ENCODE results near the gene CASK.
"Not testable (repeated sequence)": the region's sequence is repeated elsewhere in the genome, so short reads cannot be mapped to it uniquely, and the experiment has no call there.

CASK gene

DNA sequence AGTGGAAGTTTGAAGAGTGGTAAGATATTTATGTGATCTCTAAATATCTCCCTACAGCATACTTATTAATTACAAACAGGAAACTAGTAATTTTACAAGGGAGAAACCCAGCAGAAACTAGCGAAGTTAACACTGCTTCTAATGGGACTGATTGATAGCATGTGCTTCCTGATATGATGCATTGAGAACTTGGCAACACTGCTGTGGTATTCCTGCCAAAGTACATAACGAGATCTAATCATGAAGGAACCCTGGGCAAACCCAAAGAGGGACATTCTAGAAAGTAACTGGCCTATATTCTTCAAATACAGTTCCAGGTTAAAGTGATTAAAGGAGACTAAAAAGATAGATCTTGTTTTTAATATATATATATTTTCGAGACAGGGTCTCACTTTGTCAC is 239.2 kb downstream of the CASK start:
- Histone ChIP-seq H3K36me3 (ENCODE audit: control insufficient read depth, insufficient read depth, low read length) (no peaks in the 10 kb centered on the region), H3K4ac (ENCODE audit: low read depth, low read length) (no peak overlapping the region), H3K27ac (ENCODE audit: low read depth, low read length) (no peak overlapping the region), H3K23ac (ENCODE audit: low read length) (no peak overlapping the region), H4K8ac (ENCODE audit: low read depth, low read length) (no peak overlapping the region), H2BK5ac (ENCODE audit: low read length) (no peak overlapping the region), H3K18ac (ENCODE audit: low read length) (no peak overlapping the region), H3K79me2 (ENCODE audit: control insufficient read depth, insufficient read depth, low read length) (no peaks in the 10 kb centered on the region), H2BK120ac (ENCODE audit: low read depth, low read length) (no peak overlapping the region), H2AK5ac (ENCODE audit: low read length) (no peak overlapping the region), H3K4me2 (ENCODE audit: low read length) (no peak overlapping the region), H3K4me3 (ENCODE audit: low read length) (no peak overlapping the region), H2BK15ac (replicated peaks; ENCODE audit: low read depth) (no peak overlapping the region), H3K79me1 (ENCODE audit: low read length) (no peaks in the 10 kb centered on the region), H3K9ac (ENCODE audit: low read length) (no peak overlapping the region), H3K27me3 (ENCODE audit: insufficient read depth, low read length, poor library complexity) (no peaks in the 10 kb centered on the region), H3K4me1 (ENCODE audit: control insufficient read depth, low read depth, low read length) (no peaks in the 10 kb centered on the region), H4K5ac (ENCODE audit: low read length) (no peak overlapping the region), H3K56ac (ENCODE audit: low read length) (no peak overlapping the region)
- WGBS (ENCODE audit: extremely low coverage, insufficient coverage, low lambda C conversion rate), result no CpG with 5 or more reads among the region's 3 CpGs
- no peak for DNase-seq

DNA sequence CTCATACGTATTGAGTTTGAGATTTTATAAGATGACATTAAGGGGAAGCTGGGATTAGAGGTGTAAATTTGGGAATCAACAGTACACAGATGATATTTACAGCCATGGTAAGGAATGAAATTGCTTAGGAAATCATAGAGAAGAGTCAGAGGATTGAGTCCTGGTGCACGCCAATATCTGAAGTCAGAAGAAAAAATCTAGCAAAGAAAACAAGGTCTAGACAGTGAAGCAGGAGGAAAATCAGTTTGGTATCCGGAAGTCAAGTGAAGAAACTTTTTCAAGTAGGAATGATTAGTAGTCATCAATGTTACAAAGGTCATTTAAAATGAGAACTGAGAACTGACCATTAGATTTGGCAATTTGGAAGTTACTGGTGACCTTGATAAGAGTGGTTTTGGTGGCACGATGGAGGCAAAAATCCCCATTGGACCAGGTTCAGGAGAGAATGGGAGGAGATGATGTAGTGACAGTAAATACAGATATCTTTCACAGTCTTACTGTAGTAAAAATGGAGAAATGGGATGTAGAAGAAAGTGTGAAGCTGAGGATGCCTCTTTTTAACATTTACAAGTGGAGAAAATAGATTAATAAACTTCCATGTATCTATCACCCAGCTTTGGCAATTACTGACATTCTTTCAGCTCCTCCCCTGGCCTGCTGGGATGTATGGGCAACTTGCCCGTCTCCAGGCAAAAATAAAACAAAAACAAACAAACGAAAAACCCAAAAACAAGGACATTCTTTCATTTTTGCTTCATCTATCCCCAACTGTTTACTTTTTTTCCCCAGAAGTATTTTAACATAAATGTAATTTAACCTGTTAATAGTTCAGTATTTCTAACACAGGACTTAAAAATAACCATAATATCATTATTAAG is 245.9 kb downstream of the CASK start:
- no peak overlapping the region for H3K23ac ChIP-seq (ENCODE audit: low read length)
- no peak overlapping the region for H4K8ac ChIP-seq (ENCODE audit: low read depth, low read length)
- no peak overlapping the region for H2BK120ac ChIP-seq (ENCODE audit: low read depth, low read length)
- H3K4ac ChIP-seq (ENCODE audit: low read depth, low read length), result no peak overlapping the region
- H3K56ac ChIP-seq (ENCODE audit: low read length), result no peak overlapping the region
- H3K27me3 ChIP-seq (ENCODE audit: insufficient read depth, low read length, poor library complexity), result no peaks in the 10 kb centered on the region
- H3K4me3 ChIP-seq (ENCODE audit: low read length), result no peak overlapping the region
- H3K36me3 ChIP-seq (ENCODE audit: control insufficient read depth, insufficient read depth, low read length), result no peaks in the 10 kb centered on the region
- H2AK5ac ChIP-seq (ENCODE audit: low read length), result no peak overlapping the region
- no peaks in the 10 kb centered on the region for H3K79me2 ChIP-seq (ENCODE audit: control insufficient read depth, insufficient read depth, low read length)
- H3K4me2 ChIP-seq (ENCODE audit: low read length), result no peak overlapping the region
- H4K5ac ChIP-seq (ENCODE audit: low read length), result no peak overlapping the region
- H3K9ac ChIP-seq (ENCODE audit: low read length), result no peak overlapping the region
- WGBS (ENCODE audit: extremely low coverage, insufficient coverage, low lambda C conversion rate), result 100% methylated on average over 1 of the region's 6 CpGs
- no peak overlapping the region for H2BK5ac ChIP-seq (ENCODE audit: low read length)
- no peak overlapping the region for H3K18ac ChIP-seq (ENCODE audit: low read length)
- no peaks in the 10 kb centered on the region for H3K4me1 ChIP-seq (ENCODE audit: control insufficient read depth, low read depth, low read length)
- H3K79me1 ChIP-seq (ENCODE audit: low read length), result no peaks in the 10 kb centered on the region
- H3K27ac ChIP-seq (ENCODE audit: low read depth, low read length), result no peak overlapping the region
- no peak for DNase-seq
- no peak overlapping the region for H2BK15ac ChIP-seq (replicated peaks; ENCODE audit: low read depth)

DNA sequence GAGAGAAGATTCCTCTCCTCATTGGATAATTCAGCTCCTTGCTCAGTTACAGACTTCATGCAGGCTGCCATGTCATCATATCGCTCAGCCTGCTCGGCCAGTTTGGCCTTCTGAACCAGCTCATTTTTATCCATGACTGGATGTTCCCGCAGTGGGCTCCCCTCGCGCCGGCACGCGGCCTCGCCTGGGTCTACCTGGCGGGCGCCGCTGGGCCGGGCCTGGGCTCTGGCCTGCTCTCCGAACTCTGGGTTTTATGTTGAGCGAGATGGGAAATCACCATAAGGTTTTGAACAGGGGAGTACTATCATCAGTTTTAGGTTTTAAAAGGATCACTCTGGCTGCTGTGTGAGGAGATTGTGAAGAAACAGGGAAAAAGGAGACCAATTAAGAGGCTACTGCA is 247.0 kb downstream of the CASK start:
- H3K23ac ChIP-seq (ENCODE audit: low read length); DNase-seq; H3K4me1 ChIP-seq (ENCODE audit: control insufficient read depth, low read depth, low read length); H3K79me1 ChIP-seq (ENCODE audit: low read length); H3K36me3 ChIP-seq (ENCODE audit: control insufficient read depth, insufficient read depth, low read length); H3K4me2 ChIP-seq (ENCODE audit: low read length); H3K9ac ChIP-seq (ENCODE audit: low read length); H3K27me3 ChIP-seq (ENCODE audit: insufficient read depth, low read length, poor library complexity); H3K56ac ChIP-seq (ENCODE audit: low read length); H3K4me3 ChIP-seq (ENCODE audit: low read length); H3K27ac ChIP-seq (ENCODE audit: low read depth, low read length); H4K8ac ChIP-seq (ENCODE audit: low read depth, low read length); H3K79me2 ChIP-seq (ENCODE audit: control insufficient read depth, insufficient read depth, low read length); H2BK120ac ChIP-seq (ENCODE audit: low read depth, low read length); H2BK15ac ChIP-seq (replicated peaks; ENCODE audit: low read depth); H4K5ac ChIP-seq (ENCODE audit: low read length); H3K4ac ChIP-seq (ENCODE audit: low read depth, low read length); H2BK5ac ChIP-seq (ENCODE audit: low read length); H2AK5ac ChIP-seq (ENCODE audit: low read length); H3K18ac ChIP-seq (ENCODE audit: low read length): not testable (repeated sequence)
- no CpG with 5 or more reads among the region's 15 CpGs for WGBS (ENCODE audit: extremely low coverage, insufficient coverage, low lambda C conversion rate)

DNA sequence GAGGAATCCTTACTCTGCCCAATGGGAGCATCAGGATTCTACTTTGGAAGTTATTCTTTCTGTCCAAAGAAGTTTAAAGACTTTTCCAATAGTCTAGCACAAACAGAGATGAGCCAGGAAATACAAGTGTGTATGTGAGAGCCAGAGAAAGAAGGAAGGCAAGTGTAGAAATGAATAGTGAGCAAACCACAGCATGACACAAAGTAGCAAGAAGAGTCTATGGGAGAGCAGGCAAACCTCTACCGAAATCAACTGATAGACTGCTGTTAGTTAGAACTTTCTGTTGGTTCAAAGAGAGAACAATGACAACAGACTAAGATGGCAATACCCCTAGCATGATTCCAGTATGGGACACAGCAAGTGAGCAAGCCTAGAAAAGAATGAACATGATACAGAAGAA is 250.7 kb downstream of the CASK start:
- H3K56ac ChIP-seq (ENCODE audit: low read length), result no peak overlapping the region
- H3K9ac ChIP-seq (ENCODE audit: low read length), result no peak overlapping the region
- H3K79me2 ChIP-seq (ENCODE audit: control insufficient read depth, insufficient read depth, low read length), result no peaks in the 10 kb centered on the region
- no peaks in the 10 kb centered on the region for H3K79me1 ChIP-seq (ENCODE audit: low read length)
- no peak overlapping the region for H2AK5ac ChIP-seq (ENCODE audit: low read length)
- H3K27me3 ChIP-seq (ENCODE audit: insufficient read depth, low read length, poor library complexity), result no peaks in the 10 kb centered on the region
- no peak overlapping the region for H3K4me3 ChIP-seq (ENCODE audit: low read length)
- no peak overlapping the region for H2BK15ac ChIP-seq (replicated peaks; ENCODE audit: low read depth)
- WGBS (ENCODE audit: extremely low coverage, insufficient coverage, low lambda C conversion rate), result no CpG with 5 or more reads among the region's 1 CpG
- no peak overlapping the region for H3K23ac ChIP-seq (ENCODE audit: low read length)
- no peak overlapping the region for H3K4me2 ChIP-seq (ENCODE audit: low read length)
- H2BK5ac ChIP-seq (ENCODE audit: low read length), result no peak overlapping the region
- no peak for DNase-seq
- no peaks in the 10 kb centered on the region for H3K36me3 ChIP-seq (ENCODE audit: control insufficient read depth, insufficient read depth, low read length)
- H3K27ac ChIP-seq (ENCODE audit: low read depth, low read length), result no peak overlapping the region
- H3K4me1 ChIP-seq (ENCODE audit: control insufficient read depth, low read depth, low read length), result no peaks in the 10 kb centered on the region
- H3K4ac ChIP-seq (ENCODE audit: low read depth, low read length), result no peak overlapping the region
- H2BK120ac ChIP-seq (ENCODE audit: low read depth, low read length), result no peak overlapping the region
- no peak overlapping the region for H4K8ac ChIP-seq (ENCODE audit: low read depth, low read length)
- H3K18ac ChIP-seq (ENCODE audit: low read length), result no peak overlapping the region
- no peak overlapping the region for H4K5ac ChIP-seq (ENCODE audit: low read length)

DNA sequence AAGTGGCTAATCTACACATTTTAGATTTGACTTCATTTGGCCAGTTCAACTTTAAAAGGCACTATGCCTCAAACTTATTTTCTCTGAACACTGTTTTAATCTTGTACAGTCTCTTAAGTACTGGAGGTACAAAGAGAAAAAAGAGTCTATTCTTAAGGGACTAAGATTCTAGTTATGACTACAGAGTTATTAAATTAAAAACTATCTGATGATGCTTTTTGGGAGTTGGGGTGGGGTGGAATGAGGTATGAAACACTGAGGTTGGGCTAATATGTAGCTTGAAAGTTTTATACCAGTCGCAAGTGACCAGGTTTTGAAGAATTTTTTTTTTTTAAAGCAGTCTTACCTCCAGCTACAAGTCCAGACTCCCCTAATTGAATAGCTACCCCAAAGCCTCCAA is 252.3 kb downstream of the CASK start:
- Histone ChIP-seq H3K4ac (ENCODE audit: low read depth, low read length) (no peak overlapping the region), H3K9ac (ENCODE audit: low read length) (no peak overlapping the region), H3K18ac (ENCODE audit: low read length) (no peak overlapping the region), H4K8ac (ENCODE audit: low read depth, low read length) (no peak overlapping the region), H2BK5ac (ENCODE audit: low read length) (no peak overlapping the region), H3K36me3 (ENCODE audit: control insufficient read depth, insufficient read depth, low read length) (no peaks in the 10 kb centered on the region), H2BK120ac (ENCODE audit: low read depth, low read length) (no peak overlapping the region), H3K27me3 (ENCODE audit: insufficient read depth, low read length, poor library complexity) (no peaks in the 10 kb centered on the region), H2AK5ac (ENCODE audit: low read length) (no peak overlapping the region), H3K23ac (ENCODE audit: low read length) (no peak overlapping the region), H3K4me2 (ENCODE audit: low read length) (no peak overlapping the region), H3K79me2 (ENCODE audit: control insufficient read depth, insufficient read depth, low read length) (no peaks in the 10 kb centered on the region), H2BK15ac (replicated peaks; ENCODE audit: low read depth) (no peak overlapping the region), H3K4me3 (ENCODE audit: low read length) (no peak overlapping the region), H3K27ac (ENCODE audit: low read depth, low read length) (no peak overlapping the region), H3K4me1 (ENCODE audit: control insufficient read depth, low read depth, low read length) (no peaks in the 10 kb centered on the region), H3K79me1 (ENCODE audit: low read length) (no peaks in the 10 kb centered on the region), H4K5ac (ENCODE audit: low read length) (no peak overlapping the region), H3K56ac (ENCODE audit: low read length) (no peak overlapping the region)
- DNase-seq, result no peak
- no CpG with 5 or more reads among the region's 1 CpG for WGBS (ENCODE audit: extremely low coverage, insufficient coverage, low lambda C conversion rate)

DNA sequence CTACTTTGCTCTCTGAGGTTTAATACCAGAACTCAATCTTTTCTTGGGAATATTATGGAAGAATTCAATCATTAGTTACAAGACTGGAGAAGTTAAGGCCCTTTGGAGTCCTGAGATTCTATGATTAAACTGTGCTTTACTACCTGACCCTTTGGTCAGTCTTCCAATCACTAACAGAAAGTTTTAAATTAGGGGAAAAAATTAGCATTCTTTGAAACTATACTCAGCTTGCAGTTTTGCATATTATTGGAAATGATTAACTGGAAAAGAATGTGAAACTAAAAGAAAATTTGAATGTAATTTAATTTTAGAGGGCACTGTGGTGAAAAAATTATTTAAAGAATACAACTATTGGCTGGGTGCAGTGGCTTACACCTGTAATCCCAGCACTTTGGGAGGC is 253.2 kb downstream of the CASK start:
- Histone ChIP-seq H3K4me1 (ENCODE audit: control insufficient read depth, low read depth, low read length) (no peaks in the 10 kb centered on the region), H3K9ac (ENCODE audit: low read length) (no peak overlapping the region), H2BK5ac (ENCODE audit: low read length) (no peak overlapping the region), H4K5ac (ENCODE audit: low read length) (no peak overlapping the region), H3K23ac (ENCODE audit: low read length) (no peak overlapping the region), H3K18ac (ENCODE audit: low read length) (no peak overlapping the region), H2AK5ac (ENCODE audit: low read length) (no peak overlapping the region), H3K36me3 (ENCODE audit: control insufficient read depth, insufficient read depth, low read length) (no peaks in the 10 kb centered on the region), H3K4ac (ENCODE audit: low read depth, low read length) (no peak overlapping the region), H2BK15ac (replicated peaks; ENCODE audit: low read depth) (no peak overlapping the region), H3K4me3 (ENCODE audit: low read length) (no peak overlapping the region), H2BK120ac (ENCODE audit: low read depth, low read length) (no peak overlapping the region), H3K27me3 (ENCODE audit: insufficient read depth, low read length, poor library complexity) (no peaks in the 10 kb centered on the region), H3K56ac (ENCODE audit: low read length) (no peak overlapping the region), H3K4me2 (ENCODE audit: low read length) (no peak overlapping the region), H3K79me2 (ENCODE audit: control insufficient read depth, insufficient read depth, low read length) (no peaks in the 10 kb centered on the region), H3K79me1 (ENCODE audit: low read length) (no peaks in the 10 kb centered on the region), H3K27ac (ENCODE audit: low read depth, low read length) (no peak overlapping the region), H4K8ac (ENCODE audit: low read depth, low read length) (no peak overlapping the region)
- DNase-seq, result no peak
